Panc1 (cell line): Measurements from ENCODE around the gene TSNAXIP1. TPM values are rescaled to one million over a fixed set of nuclear protein-coding genes. Genes with fewer than 3 reads are reported as not detected.

Source experiments
- ATAC-seq: fragments of 200-7000 bp; cut with Tn5 transposase; 2 replicates; pipeline ENCODE4 v1.9.1; 2020; ENCODE audit warnings: mild to moderate bottlenecking, moderate library complexity
- BruUV-seq: library from RNA; stranded (reverse); fragments of 400-500 nt; replicated peaks from 2 replicates; lab custom pipeline; 2021; lab: Mats Ljungman, UMichigan
- CTCF ChIA-PET: fragments of 300-600 bp; sonication (Branson Sonifier 250); formaldehyde crosslinking; loops from one replicate; lab custom pipeline; 2022; ENCODE audit warnings: antibody characterized with exemption; lab: Charles Lee
- POLR2A ChIA-PET: fragments of 300-600 bp; sonication (Branson Sonifier 250); formaldehyde crosslinking; loops from one replicate; lab custom pipeline; 2022; ENCODE audit warnings: antibody characterized with exemption; lab: Charles Lee
- DNase-seq: peaks from one replicate; pipeline ENCODE4 v3.0.0-alpha.2; 2010; ENCODE audit warnings: low read depth, low spot score
- H3K27ac ChIP-seq: 2 replicates; pipeline ENCODE4 v1.5.1; 2011; ENCODE audit warnings: mild to moderate bottlenecking, low read length, inconsistent platforms
- H3K27me3 ChIP-seq: fragments of 200-500 bp; sonication (Bioruptor generic); 2 replicates; pipeline ENCODE4 v1.6.0; 2014; ENCODE audit warnings: low read length, inconsistent platforms; ENCODE audit not compliant: control insufficient read depth, insufficient read depth
- H3K36me3 ChIP-seq: fragments of 200-500 bp; sonication (Bioruptor generic); 2 replicates; pipeline ENCODE4 v1.5.1; 2014; ENCODE audit warnings: inconsistent platforms, mild to moderate bottlenecking, low read length, moderate library complexity; ENCODE audit not compliant: control insufficient read depth, insufficient read depth
- H3K4me1 ChIP-seq: 2 replicates; pipeline ENCODE4 v1.5.1; 2011; ENCODE audit warnings: inconsistent platforms, mild to moderate bottlenecking, low read length, moderate library complexity; ENCODE audit not compliant: control insufficient read depth, insufficient read depth
- H3K4me3 ChIP-seq, 2 experiments: 2 replicates each; pipeline ENCODE4 v1.5.1; 2011 to 2012; ENCODE audit warnings: low read depth in 2 of 2, low read length in 2 of 2, mild to moderate bottlenecking in 2 of 2, inconsistent platforms in 1 of 2, moderate library complexity in 1 of 2
- H3K9me3 ChIP-seq: fragments of 200-500 bp; sonication (Bioruptor generic); 2 replicates; pipeline ENCODE4 v1.5.1; 2014; ENCODE audit warnings: low read depth, mild to moderate bottlenecking, inconsistent platforms, low read length, moderate library complexity; ENCODE audit not compliant: control insufficient read depth, insufficient read depth
- POLR2AphosphoS5 ChIP-seq: IDR thresholded peaks from 2 replicates; pipeline ENCODE4 v1.6.1; 2012; ENCODE audit warnings: mild to moderate bottlenecking, low read depth, low read length, moderate library complexity
- SIN3A ChIP-seq: IDR thresholded peaks from 2 replicates; pipeline ENCODE4 v1.6.1; 2012; ENCODE audit warnings: low read depth, mild to moderate bottlenecking, low read length, moderate library complexity, borderline replicate concordance; ENCODE audit not compliant: insufficient read depth
- TCF7L2 ChIP-seq: IDR thresholded peaks from 2 replicates; pipeline ENCODE4 v1.6.1; 2011; ENCODE audit warnings: mild to moderate bottlenecking, low read depth, low read length, inconsistent platforms
- in situ Hi-C: cut with HindIII; loops from 2 replicates; pipeline ENCODE4 v1.10.0; 2016; ENCODE audit warnings: low sequenced_read_pairs, low pct_unique_long_range_greater_than_20kb
- intact Hi-C: fragments of 100-400 bp; cut with micrococcal nuclease; formaldehyde crosslinking; loops from one replicate; pipeline ENCODE4 v1.10.0; 2022; ENCODE audit not compliant: unreplicated experiment
- total RNA-seq: library from RNA; stranded (reverse); gene quantifications from one replicate; pipeline ENCODE4 v1.2.1, GENCODE V29; 2021; ENCODE audit not compliant: unreplicated experiment
- TF ChIP-seq, protein P1 (sequence below): fragments of 450-650 bp; IDR thresholded peaks from 2 replicates; pipeline ENCODE4 v1.5.1; 2017; ENCODE audit warnings: mild to moderate bottlenecking
- TF ChIP-seq, protein P2 (sequence below), 2 experiments: IDR thresholded peaks; 2 replicates each; pipeline ENCODE4 v1.6.1; 2011 to 2012; ENCODE audit warnings: low read depth in 2 of 2, control low read depth in 1 of 2, low read length in 1 of 2, mild to moderate bottlenecking in 1 of 2, moderate library complexity in 1 of 2; ENCODE audit not compliant: insufficient read depth in 1 of 2

Gene TSNAXIP1
- total RNA-seq, 1 experiment from 2014 or later, result 1.6 TPM

DNA sequence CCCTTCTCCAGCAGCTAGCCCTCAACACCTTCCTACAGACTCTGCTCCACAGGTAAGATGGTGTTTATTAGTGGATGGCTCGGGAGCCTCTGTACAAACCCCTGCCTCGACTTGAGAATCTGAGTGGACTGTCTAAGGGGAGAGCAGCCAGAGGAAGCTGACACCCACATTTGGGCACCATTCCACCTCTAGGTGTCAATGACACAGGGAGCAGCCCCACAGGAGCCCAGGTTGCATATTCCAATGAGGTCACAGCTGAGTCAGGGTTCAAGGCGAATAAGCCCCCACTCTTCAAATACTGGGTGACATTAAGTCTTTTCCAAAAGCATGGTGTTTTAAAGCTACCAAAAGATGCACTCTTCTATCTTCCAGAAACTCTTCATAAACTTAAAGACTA lies 32.2 kb upstream of the TSNAXIP1 start:
- ATAC-seq (no peak), DNase-seq (no peak)
- TF ChIP-seq POLR2AphosphoS5, result no peak
- TF ChIP-seq, protein P1, sequence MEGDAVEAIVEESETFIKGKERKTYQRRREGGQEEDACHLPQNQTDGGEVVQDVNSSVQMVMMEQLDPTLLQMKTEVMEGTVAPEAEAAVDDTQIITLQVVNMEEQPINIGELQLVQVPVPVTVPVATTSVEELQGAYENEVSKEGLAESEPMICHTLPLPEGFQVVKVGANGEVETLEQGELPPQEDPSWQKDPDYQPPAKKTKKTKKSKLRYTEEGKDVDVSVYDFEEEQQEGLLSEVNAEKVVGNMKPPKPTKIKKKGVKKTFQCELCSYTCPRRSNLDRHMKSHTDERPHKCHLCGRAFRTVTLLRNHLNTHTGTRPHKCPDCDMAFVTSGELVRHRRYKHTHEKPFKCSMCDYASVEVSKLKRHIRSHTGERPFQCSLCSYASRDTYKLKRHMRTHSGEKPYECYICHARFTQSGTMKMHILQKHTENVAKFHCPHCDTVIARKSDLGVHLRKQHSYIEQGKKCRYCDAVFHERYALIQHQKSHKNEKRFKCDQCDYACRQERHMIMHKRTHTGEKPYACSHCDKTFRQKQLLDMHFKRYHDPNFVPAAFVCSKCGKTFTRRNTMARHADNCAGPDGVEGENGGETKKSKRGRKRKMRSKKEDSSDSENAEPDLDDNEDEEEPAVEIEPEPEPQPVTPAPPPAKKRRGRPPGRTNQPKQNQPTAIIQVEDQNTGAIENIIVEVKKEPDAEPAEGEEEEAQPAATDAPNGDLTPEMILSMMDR, result no peak
- TF ChIP-seq, protein P2, sequence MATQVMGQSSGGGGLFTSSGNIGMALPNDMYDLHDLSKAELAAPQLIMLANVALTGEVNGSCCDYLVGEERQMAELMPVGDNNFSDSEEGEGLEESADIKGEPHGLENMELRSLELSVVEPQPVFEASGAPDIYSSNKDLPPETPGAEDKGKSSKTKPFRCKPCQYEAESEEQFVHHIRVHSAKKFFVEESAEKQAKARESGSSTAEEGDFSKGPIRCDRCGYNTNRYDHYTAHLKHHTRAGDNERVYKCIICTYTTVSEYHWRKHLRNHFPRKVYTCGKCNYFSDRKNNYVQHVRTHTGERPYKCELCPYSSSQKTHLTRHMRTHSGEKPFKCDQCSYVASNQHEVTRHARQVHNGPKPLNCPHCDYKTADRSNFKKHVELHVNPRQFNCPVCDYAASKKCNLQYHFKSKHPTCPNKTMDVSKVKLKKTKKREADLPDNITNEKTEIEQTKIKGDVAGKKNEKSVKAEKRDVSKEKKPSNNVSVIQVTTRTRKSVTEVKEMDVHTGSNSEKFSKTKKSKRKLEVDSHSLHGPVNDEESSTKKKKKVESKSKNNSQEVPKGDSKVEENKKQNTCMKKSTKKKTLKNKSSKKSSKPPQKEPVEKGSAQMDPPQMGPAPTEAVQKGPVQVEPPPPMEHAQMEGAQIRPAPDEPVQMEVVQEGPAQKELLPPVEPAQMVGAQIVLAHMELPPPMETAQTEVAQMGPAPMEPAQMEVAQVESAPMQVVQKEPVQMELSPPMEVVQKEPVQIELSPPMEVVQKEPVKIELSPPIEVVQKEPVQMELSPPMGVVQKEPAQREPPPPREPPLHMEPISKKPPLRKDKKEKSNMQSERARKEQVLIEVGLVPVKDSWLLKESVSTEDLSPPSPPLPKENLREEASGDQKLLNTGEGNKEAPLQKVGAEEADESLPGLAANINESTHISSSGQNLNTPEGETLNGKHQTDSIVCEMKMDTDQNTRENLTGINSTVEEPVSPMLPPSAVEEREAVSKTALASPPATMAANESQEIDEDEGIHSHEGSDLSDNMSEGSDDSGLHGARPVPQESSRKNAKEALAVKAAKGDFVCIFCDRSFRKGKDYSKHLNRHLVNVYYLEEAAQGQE (IDR thresholded peaks at IDR 0.05; ENCODE audit: insufficient read depth in 1 of 2, low read depth in 2 of 2, low read length in 1 of 2), result no peak
- no peak for TF ChIP-seq SIN3A
- no peak for TF ChIP-seq TCF7L2
- Histone ChIP-seq H3K27me3 (no peaks in the 10 kb centered on the region), H3K9me3 (no peaks in the 10 kb centered on the region), H3K4me1 (no peaks in the 10 kb centered on the region), H3K27ac (no peak overlapping the region), H3K36me3 (no peaks in the 10 kb centered on the region), H3K4me3 (no peak overlapping the region)
- CTCF ChIA-PET, result no interaction called here
- in situ Hi-C loops, result no loop called here
- POLR2A ChIA-PET, result no interaction called here
- intact Hi-C loops, result no loop called here
- BruUV-seq, result no TSS peak

DNA sequence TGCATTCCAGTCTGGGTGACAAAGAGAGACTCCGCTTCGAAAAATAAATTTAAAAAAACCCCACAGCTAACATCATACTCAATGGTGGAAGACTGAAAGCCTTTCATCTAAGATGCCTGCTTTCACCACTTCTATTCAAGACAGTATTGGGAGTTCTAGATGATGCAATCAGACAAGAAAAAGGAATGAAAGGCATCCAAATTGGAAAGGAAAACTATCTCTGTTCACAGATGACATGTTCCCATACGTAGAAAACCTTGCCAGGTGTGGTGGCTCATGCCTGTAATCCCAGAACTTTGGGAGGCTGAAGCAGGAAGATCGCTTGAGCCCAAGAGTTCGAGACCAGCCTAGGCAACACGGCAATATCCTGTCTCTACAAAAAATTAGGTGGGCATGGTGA lies 31.4 kb upstream of the TSNAXIP1 start:
- ChIA-PET CTCF (interaction anchor here (0.7 kb wide), 1 partner anchor 33 kb away, joined by 3 read pairs; no protein-coding TSS in a partner anchor), POLR2A (no interaction called here)
- ATAC-seq (no peak), DNase-seq (no peak)
- Histone ChIP-seq H3K27ac (no peak overlapping the region), H3K4me3 (no peak overlapping the region), H3K36me3 (no peaks in the 10 kb centered on the region), H3K4me1 (0 out of 2 replicates have a peak, but pooled peaks cover 1% of the 10 kb centered on the region), H3K27me3 (no peaks in the 10 kb centered on the region), H3K9me3 (no peaks in the 10 kb centered on the region)
- intact Hi-C loops, result no loop called here
- TF ChIP-seq TCF7L2 (no peak), POLR2AphosphoS5 (no peak), SIN3A (no peak)
- TF ChIP-seq, protein P2 (IDR thresholded peaks at IDR 0.05; ENCODE audit: insufficient read depth in 1 of 2, low read depth in 2 of 2, low read length in 1 of 2), result no peak
- TF ChIP-seq, protein P1, result no peak
- in situ Hi-C loops, result no loop called here
- no TSS peak for BruUV-seq
